Endothelial cell of umbilical vein (primary cell): ENCODE measurements around the gene TBC1D21. TPM values are rescaled to one million over a fixed set of nuclear protein-coding genes. Genes with fewer than 3 reads are reported as not detected.

Source experiments
- BruUV-seq: library from RNA; stranded (reverse); fragments of 400-500 nt; replicated peaks from 2 replicates; lab custom pipeline; 2021; lab: Mats Ljungman, UMichigan
- CTCF ChIA-PET: fragments of 300-600, 350-600 bp; sonication (Branson Sonifier 250); formaldehyde crosslinking; loops from one replicate; lab custom pipeline; 2021; ENCODE audit warnings: antibody characterized with exemption, inconsistent platforms; lab: Charles Lee
- POLR2A ChIA-PET: fragments of 300-600, 350-600 bp; sonication (Branson Sonifier 250); formaldehyde crosslinking; loops from one replicate; lab custom pipeline; 2021; ENCODE audit warnings: antibody characterized with exemption, inconsistent platforms; lab: Charles Lee
- DNase-seq: peaks from one replicate; pipeline ENCODE4 v3.0.0-alpha.2; 2011; ENCODE audit warnings: low read depth, low spot score
- FAIRE-seq: peaks from 2 replicates; lab custom pipeline; 2011; peaks lifted over from hg19 to GRCh38; lab: Jason Lieb, UNC
- H2AFZ ChIP-seq: 2 replicates; pipeline ENCODE4 v1.6.0; 2012; ENCODE audit warnings: low read depth, low read length, control low read depth, inconsistent platforms
- H3K27ac ChIP-seq: 2 replicates; pipeline ENCODE4 v1.5.1; 2011; ENCODE audit warnings: low read depth, mild to moderate bottlenecking, control low read depth, low read length, moderate library complexity; ENCODE audit not compliant: insufficient read depth
- H3K27me3 ChIP-seq, 2 experiments: 2 replicates each; pipeline versions ENCODE4 v1.6.0 to v1.6.1; 2011; ENCODE audit warnings: low read length in 2 of 2, mixed read lengths in 1 of 2; ENCODE audit not compliant: control insufficient read depth in 2 of 2, insufficient read depth in 2 of 2
- H3K36me3 ChIP-seq, 2 experiments: 2 replicates in 1 of 2; 3 replicates in 1 of 2; pipeline ENCODE4 v1.5.1; 2011; ENCODE audit warnings: low read length in 2 of 2, mild to moderate bottlenecking in 1 of 2, moderate library complexity in 1 of 2; ENCODE audit not compliant: control insufficient read depth in 2 of 2, insufficient read depth in 2 of 2; ENCODE audit errors: extremely low read depth in 1 of 2
- H3K4me1 ChIP-seq: 3 replicates; pipeline ENCODE4 v1.5.1; 2011; ENCODE audit warnings: mild to moderate bottlenecking, low read length; ENCODE audit not compliant: control insufficient read depth, insufficient read depth; ENCODE audit errors: extremely low read depth
- H3K4me2 ChIP-seq: 2 replicates; pipeline ENCODE4 v1.6.1; 2011; ENCODE audit warnings: low read length, control low read depth, mixed read lengths; ENCODE audit not compliant: insufficient read depth
- H3K4me3 ChIP-seq, 3 experiments: fragments of 200-600 bp in 1 of 3; sonication (generic), shearing (Covaris generic) in 1 of 3; replicated peaks in 1 of 3; 2 replicates each; pipeline ENCODE4 v1.5.1; 2011 to 2016; ENCODE audit warnings: control low read depth in 3 of 3, low read length in 3 of 3, mild to moderate bottlenecking in 2 of 3, inconsistent platforms in 1 of 3, low read depth in 1 of 3, moderate library complexity in 1 of 3; ENCODE audit not compliant: insufficient read depth in 1 of 3
- H3K79me2 ChIP-seq: 2 replicates; pipeline ENCODE4 v1.6.0; 2012; ENCODE audit warnings: low read length, inconsistent platforms; ENCODE audit not compliant: control insufficient read depth, insufficient read depth
- H3K9ac ChIP-seq: replicated peaks from 2 replicates; pipeline ENCODE3; 2011; ENCODE audit warnings: low read length, control low read depth; ENCODE audit not compliant: insufficient read depth; ENCODE audit errors: extremely low read depth
- H3K9me1 ChIP-seq: replicated peaks from 3 replicates; pipeline ENCODE4 v1.6.0; 2011; ENCODE audit warnings: mild to moderate bottlenecking, low read length; ENCODE audit not compliant: control insufficient read depth, insufficient read depth; ENCODE audit errors: extremely low read depth
- H3K9me3 ChIP-seq: replicated peaks from 2 replicates; pipeline ENCODE4 v1.5.1; 2012; ENCODE audit warnings: low read length, inconsistent platforms; ENCODE audit not compliant: control insufficient read depth, insufficient read depth
- H4K20me1 ChIP-seq: replicated peaks from 2 replicates; pipeline ENCODE3; 2011; ENCODE audit warnings: mild to moderate bottlenecking, low read length; ENCODE audit not compliant: control insufficient read depth, insufficient read depth; ENCODE audit errors: extremely low read depth
- EZH2 ChIP-seq: IDR thresholded peaks from 2 replicates; pipeline ENCODE4 v1.6.1; 2012; ENCODE audit warnings: borderline replicate concordance, low read depth, mild to moderate bottlenecking, moderate library complexity, low read length, inconsistent platforms; ENCODE audit not compliant: severe bottlenecking
- FOS ChIP-seq: IDR thresholded peaks from 2 replicates; pipeline ENCODE4 v1.6.1; 2011; ENCODE audit warnings: mild to moderate bottlenecking, low read length, moderate library complexity, borderline replicate concordance; ENCODE audit not compliant: insufficient read depth
- GATA2 ChIP-seq: IDR thresholded peaks from 2 replicates; pipeline ENCODE4 v1.7.0; 2011; ENCODE audit warnings: low read depth, mild to moderate bottlenecking, moderate library complexity, mixed read lengths, low read length; ENCODE audit not compliant: insufficient read length, insufficient read depth
- JUN ChIP-seq: IDR thresholded peaks from 2 replicates; pipeline ENCODE4 v1.6.1; 2011; ENCODE audit warnings: borderline replicate concordance, low read depth; ENCODE audit not compliant: insufficient read length, insufficient read depth
- MYC ChIP-seq: IDR thresholded peaks from one replicate; pipeline ENCODE4 v1.6.1; 2011; ENCODE audit warnings: mild to moderate bottlenecking, low read depth, low read length
- POLR2A ChIP-seq: IDR thresholded peaks from 2 replicates; pipeline ENCODE4 v1.6.1; 2012; ENCODE audit warnings: low read depth, mild to moderate bottlenecking, control low read depth, low read length
- POLR2AphosphoS5 ChIP-seq: IDR thresholded peaks from 2 replicates; pipeline ENCODE4 v1.6.1; 2012; ENCODE audit warnings: low read depth, mild to moderate bottlenecking, control low read depth, low read length, moderate library complexity; ENCODE audit not compliant: insufficient read depth
- dilution Hi-C: fragments of 300-500 bp; cut with MboI; formaldehyde crosslinking; loops from one replicate; pipeline ENCODE4 v1.15.0; 2019; ENCODE audit warnings: low sequenced_read_pairs; ENCODE audit not compliant: extremely low pct_ligation_motif_present
- intact Hi-C: fragments of 100-400 bp; cut with micrococcal nuclease; formaldehyde crosslinking; loops from one replicate; pipeline ENCODE4 v1.10.0; 2022
- polyA plus RNA-seq, 4 experiments: library from polyadenylated mRNA; depleted of rRNA in 3 of 4; stranded (reverse) in 3 of 4; unstranded in 1 of 4; fragments of >200 nt; gene quantifications; 2 replicates each; pipeline versions ENCODE4 v1.2.1 to v1.2.3, GENCODE V29; 2011 to 2012; ENCODE audit warnings: missing spikeins in 1 of 4
- total RNA-seq: library from RNA; stranded (reverse); gene quantifications from 2 replicates; pipeline ENCODE4 v1.2.3, GENCODE V29; 2021
- TF ChIP-seq, protein P1 (sequence below), 2 donors: IDR thresholded peaks; 1 replicate in 1 of 2; 2 replicates in 1 of 2; pipeline ENCODE4 v1.5.1; 2011; ENCODE audit warnings: low read length in 2 of 2, mild to moderate bottlenecking in 2 of 2, moderate library complexity in 2 of 2, control low read depth in 1 of 2, inconsistent platforms in 1 of 2, low read depth in 1 of 2; ENCODE audit not compliant: insufficient read depth in 1 of 2; ENCODE audit errors: extremely low read depth in 1 of 2
- TF ChIP-seq, protein P2 (sequence below): IDR thresholded peaks from 2 replicates; pipeline ENCODE4 v1.6.1; 2011; ENCODE audit not compliant: insufficient read depth, insufficient read length

Gene TBC1D21
- total and polyA plus RNA-seq, 2 donors (not counting 3 experiments of a cell fraction or from before 2014, with no cell fraction given) = not detected

DNA sequence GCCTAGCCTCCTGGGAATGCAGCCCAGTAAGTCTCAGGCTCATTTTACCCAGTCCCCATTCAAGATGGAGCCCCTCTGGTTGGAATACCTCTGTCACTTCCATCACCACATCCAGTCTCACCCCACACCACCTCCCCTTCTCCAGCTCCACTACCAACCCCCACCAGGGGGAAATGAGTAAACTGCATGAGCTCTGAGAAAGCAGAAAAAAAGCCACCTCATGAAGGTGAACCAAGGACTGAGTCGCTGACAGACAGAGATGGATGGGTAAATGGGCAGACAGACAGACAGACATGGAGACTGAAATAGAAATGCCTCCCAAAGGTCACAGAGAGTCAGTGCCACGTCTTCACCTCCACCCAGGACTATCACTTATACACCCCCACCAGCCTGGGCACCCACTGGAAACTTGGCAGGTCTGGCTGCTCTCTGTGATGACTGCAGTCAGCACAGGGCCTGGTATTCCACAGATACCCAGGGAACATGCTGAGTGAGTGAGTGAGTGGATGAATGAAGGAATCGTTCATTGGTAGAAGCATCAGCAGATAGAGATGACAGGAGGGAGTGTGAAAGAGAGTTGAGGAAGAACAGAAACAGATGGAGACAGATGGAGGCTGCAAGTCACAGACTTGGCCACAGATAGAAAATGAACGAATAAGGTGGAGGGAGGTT lies 48.0 kb downstream of the TBC1D21 start:
- BruUV-seq = no TSS peak
- Histone ChIP-seq H3K9ac (no peak overlapping the region), H3K27me3 (no peaks in the 10 kb centered on the region), H3K36me3 (no peaks in the 10 kb centered on the region), H4K20me1 (no peaks in the 10 kb centered on the region), H3K4me3 (no peak overlapping the region), H3K4me1 (peaks cover 19% of the 10 kb centered on the region), H3K9me3 (no peaks in the 10 kb centered on the region), H2AFZ (no peak overlapping the region), H3K79me2 (no peaks in the 10 kb centered on the region), H3K9me1 (no peaks in the 10 kb centered on the region), H3K27ac (no peak overlapping the region), H3K4me2 (no peak overlapping the region)
- ChIA-PET CTCF (interaction anchor here (0.9 to 1.5 kb wide), 3 partner anchors 10 to 16 kb away, joined by 3 to 4 read pairs (median 3); no protein-coding TSS in a partner anchor), POLR2A (no interaction called here)
- FAIRE-seq (no peak), DNase-seq (no peak)
- TF ChIP-seq EZH2 = no peak
- TF ChIP-seq, protein P1, sequence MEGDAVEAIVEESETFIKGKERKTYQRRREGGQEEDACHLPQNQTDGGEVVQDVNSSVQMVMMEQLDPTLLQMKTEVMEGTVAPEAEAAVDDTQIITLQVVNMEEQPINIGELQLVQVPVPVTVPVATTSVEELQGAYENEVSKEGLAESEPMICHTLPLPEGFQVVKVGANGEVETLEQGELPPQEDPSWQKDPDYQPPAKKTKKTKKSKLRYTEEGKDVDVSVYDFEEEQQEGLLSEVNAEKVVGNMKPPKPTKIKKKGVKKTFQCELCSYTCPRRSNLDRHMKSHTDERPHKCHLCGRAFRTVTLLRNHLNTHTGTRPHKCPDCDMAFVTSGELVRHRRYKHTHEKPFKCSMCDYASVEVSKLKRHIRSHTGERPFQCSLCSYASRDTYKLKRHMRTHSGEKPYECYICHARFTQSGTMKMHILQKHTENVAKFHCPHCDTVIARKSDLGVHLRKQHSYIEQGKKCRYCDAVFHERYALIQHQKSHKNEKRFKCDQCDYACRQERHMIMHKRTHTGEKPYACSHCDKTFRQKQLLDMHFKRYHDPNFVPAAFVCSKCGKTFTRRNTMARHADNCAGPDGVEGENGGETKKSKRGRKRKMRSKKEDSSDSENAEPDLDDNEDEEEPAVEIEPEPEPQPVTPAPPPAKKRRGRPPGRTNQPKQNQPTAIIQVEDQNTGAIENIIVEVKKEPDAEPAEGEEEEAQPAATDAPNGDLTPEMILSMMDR (IDR thresholded peaks at IDR 0.05; ENCODE audit: extremely low read depth in 1 of 2, insufficient read depth in 1 of 2, low read depth in 1 of 2, low read length in 2 of 2) = no peak
- TF ChIP-seq POLR2AphosphoS5 = no peak
- TF ChIP-seq JUN = no peak
- no peak for TF ChIP-seq MYC
- TF ChIP-seq, protein P2, sequence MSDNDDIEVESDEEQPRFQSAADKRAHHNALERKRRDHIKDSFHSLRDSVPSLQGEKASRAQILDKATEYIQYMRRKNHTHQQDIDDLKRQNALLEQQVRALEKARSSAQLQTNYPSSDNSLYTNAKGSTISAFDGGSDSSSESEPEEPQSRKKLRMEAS = no peak
- TF ChIP-seq POLR2A = no peak
- TF ChIP-seq FOS = no peak
- no peak for TF ChIP-seq GATA2
- intact Hi-C loops (no loop called here), dilution Hi-C loops (no loop called here)
